DMS 273 (cell line): ENCODE data around the gene B4GALT2.
A peak's percentile ranks its signal among the peaks of the same experiment; 100 is the strongest.

Experiments used
- DNase-seq: peaks from one replicate; lab custom pipeline; 2025; ENCODE audit not compliant: unreplicated experiment; lab: John Stamatoyannopoulos, UW

Gene B4GALT2

GRCh38 chr1:43983253-43983899 lies 4.4 kb downstream of the B4GALT2 start:
- DNase-seq = no peak

GRCh38 chr1:43984855-43985254 lies 5.8 kb downstream of the B4GALT2 start:
- no peak for DNase-seq

- DNase-seq = no peak
These were observed 7.1 kb downstream of the B4GALT2 start for GRCh38 chr1:43985984-43986595.

- no peak for DNase-seq
These were observed 7.7 kb downstream of the B4GALT2 start for GRCh38 chr1:43986712-43987111.

GRCh38 chr1:43987159-43987902 lies 8.3 kb downstream of the B4GALT2 start:
- DNase-seq = no peak

- DNase-seq = peak; percentile 66
These were observed 11.5 kb downstream of the B4GALT2 start for GRCh38 chr1:43990271-43991199.

- no peak for DNase-seq
These were observed 12.1 kb downstream of the B4GALT2 start for GRCh38 chr1:43991200-43991475.

GRCh38 chr1:43991476-43992231 lies 12.6 kb downstream of the B4GALT2 start, which contains the start of gene CCDC24:
Gene CCDC24 (plus strand): TSS chr1:43991599. CDS start chr1:43991879, 280 bp downstream.
- peak; percentile 91 for DNase-seq

- DNase-seq = no peak
These were observed 13.4 kb downstream of the B4GALT2 start for GRCh38 chr1:43992232-43992995.

GRCh38 chr1:43993206-43993914 lies 14.3 kb downstream of the B4GALT2 start:
- DNase-seq = no peak

GRCh38 chr1:43994071-43994470 lies 15.1 kb downstream of the B4GALT2 start:
- DNase-seq = no peak

GRCh38 chr1:43994794-43995790 lies 16.1 kb downstream of the B4GALT2 start:
- DNase-seq = peak; percentile 78

- no peak for DNase-seq
These were observed 17.1 kb downstream of the B4GALT2 start for GRCh38 chr1:43995984-43996732.

- DNase-seq = no peak
These were observed 17.7 kb downstream of the B4GALT2 start for GRCh38 chr1:43996733-43997115.

- DNase-seq = no peak
These were observed 18.4 kb downstream of the B4GALT2 start for GRCh38 chr1:43997295-43997999.

GRCh38 chr1:43998000-43998378 lies 19.0 kb downstream of the B4GALT2 start:
- no peak for DNase-seq

GRCh38 chr1:43999455-43999854 lies 20.4 kb downstream of the B4GALT2 start:
- peak; percentile 46 for DNase-seq
